ENCODE data around the gene MLH1. TPM values are rescaled to one million over a fixed set of nuclear protein-coding genes. Genes with fewer than 3 reads are reported as not detected.

The MLH1 gene
- total RNA-seq (10 to 100 TPM; 18.9 to 23.8 TPM), total RNA-seq (35.3 to 162 (median 50.7) reads per million in 172 experiments)
- polyA plus RNA-seq (2013, experiment 1 of 2): 20.1 TPM
- polyA plus RNA-seq (2013, experiment 2 of 2): 29.0 TPM

DNA sequence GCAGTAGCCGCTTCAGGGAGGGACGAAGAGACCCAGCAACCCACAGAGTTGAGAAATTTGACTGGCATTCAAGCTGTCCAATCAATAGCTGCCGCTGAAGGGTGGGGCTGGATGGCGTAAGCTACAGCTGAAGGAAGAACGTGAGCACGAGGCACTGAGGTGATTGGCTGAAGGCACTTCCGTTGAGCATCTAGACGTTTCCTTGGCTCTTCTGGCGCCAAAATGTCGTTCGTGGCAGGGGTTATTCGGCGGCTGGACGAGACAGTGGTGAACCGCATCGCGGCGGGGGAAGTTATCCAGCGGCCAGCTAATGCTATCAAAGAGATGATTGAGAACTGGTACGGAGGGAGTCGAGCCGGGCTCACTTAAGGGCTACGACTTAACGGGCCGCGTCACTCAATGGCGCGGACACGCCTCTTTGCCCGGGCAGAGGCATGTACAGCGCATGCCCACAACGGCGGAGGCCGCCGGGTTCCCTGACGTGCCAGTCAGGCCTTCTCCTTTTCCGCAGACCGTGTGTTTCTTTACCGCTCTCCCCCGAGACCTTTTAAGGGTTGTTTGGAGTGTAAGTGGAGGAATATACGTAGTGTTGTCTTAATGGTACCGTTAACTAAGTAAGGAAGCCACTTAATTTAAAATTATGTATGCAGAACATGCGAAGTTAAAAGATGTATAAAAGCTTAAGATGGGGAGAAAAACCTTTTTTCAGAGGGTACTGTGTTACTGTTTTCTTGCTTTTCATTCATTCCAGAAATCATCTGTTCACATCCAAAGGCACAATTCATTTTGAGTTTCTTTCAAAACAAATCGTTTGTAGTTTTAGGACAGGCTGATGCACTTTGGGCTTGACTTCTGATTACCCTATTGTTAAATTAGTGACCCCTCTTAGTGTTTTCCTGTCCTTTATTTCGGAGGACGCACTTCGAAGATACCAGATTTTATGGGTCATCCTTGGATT is at the start of gene MLH1:
MLH1 (plus strand) TSS at position 193 of the 958 bp plus-strand sequence; CDS start at position 223, 30 bp downstream.
- peak in 13 of 14 experiments; percentile 91 to 100 (median 97) for DNase-seq
- peak within 1 kb of the TSS; percentile 98 to 99 for H3K27ac ChIP-seq (ENCODE audit: low read depth in 1 of 2, low read length in 2 of 2)
- no peak within 1 kb of the TSS for H3K4me3 Mint-ChIP-seq
- ChIA-PET CTCF (interaction anchor here (0.8 to 4.5 kb wide), 6 partner anchors 24 to 125 kb away, joined by 3 to 20 read pairs (median 5); no protein-coding TSS in a partner anchor), POLR2A (interaction anchor here (0.6 to 4.0 kb wide), 32 partner anchors 8 to 1528 kb away, joined by 3 to 67 read pairs (median 4); partner anchors contain the start of genes DLEC1, OXSR1 and TRANK1)
- peaks cover 34% of the 10 kb centered on the region for H3K4me1 ChIP-seq (ENCODE audit: insufficient read depth, low read length)
- peaks cover 31% of the 10 kb centered on the region for H3K36me3 ChIP-seq (ENCODE audit: insufficient read depth, low read length)
- TF ChIP-seq, protein P1, sequence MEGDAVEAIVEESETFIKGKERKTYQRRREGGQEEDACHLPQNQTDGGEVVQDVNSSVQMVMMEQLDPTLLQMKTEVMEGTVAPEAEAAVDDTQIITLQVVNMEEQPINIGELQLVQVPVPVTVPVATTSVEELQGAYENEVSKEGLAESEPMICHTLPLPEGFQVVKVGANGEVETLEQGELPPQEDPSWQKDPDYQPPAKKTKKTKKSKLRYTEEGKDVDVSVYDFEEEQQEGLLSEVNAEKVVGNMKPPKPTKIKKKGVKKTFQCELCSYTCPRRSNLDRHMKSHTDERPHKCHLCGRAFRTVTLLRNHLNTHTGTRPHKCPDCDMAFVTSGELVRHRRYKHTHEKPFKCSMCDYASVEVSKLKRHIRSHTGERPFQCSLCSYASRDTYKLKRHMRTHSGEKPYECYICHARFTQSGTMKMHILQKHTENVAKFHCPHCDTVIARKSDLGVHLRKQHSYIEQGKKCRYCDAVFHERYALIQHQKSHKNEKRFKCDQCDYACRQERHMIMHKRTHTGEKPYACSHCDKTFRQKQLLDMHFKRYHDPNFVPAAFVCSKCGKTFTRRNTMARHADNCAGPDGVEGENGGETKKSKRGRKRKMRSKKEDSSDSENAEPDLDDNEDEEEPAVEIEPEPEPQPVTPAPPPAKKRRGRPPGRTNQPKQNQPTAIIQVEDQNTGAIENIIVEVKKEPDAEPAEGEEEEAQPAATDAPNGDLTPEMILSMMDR (IDR thresholded peaks at IDR 0.05): no peak
- H3K9me3 Mint-ChIP-seq: no peaks in the 10 kb centered on the region
- H3K27me3 ChIP-seq (ENCODE audit: control insufficient read depth in 1 of 2, insufficient read depth in 2 of 2, low read length in 2 of 2): no peaks in the 10 kb centered on the region
- peak within 1 kb of the TSS; percentile 71 for H3K4me3 ChIP-seq (ENCODE audit: low read length)
- H3K27ac Mint-ChIP-seq: no peak within 1 kb of the TSS
- no peaks in the 10 kb centered on the region for H3K27me3 Mint-ChIP-seq
- peaks cover 34% of the 10 kb centered on the region for H3K4me1 Mint-ChIP-seq (ENCODE audit: low read depth)
- H3K36me3 Mint-ChIP-seq (ENCODE audit: low read depth): peaks cover 45% of the 10 kb centered on the region
- H3K9me3 ChIP-seq (ENCODE audit: control insufficient read depth in 1 of 2, insufficient read depth in 1 of 2, low read length in 2 of 2): no peaks in the 10 kb centered on the region
- peak; percentile 82 for ATAC-seq (ENCODE audit: poor library complexity)
- intact Hi-C loops (cut with DNase I, micrococcal nuclease): loop anchor here (2.0 to 10.0 kb wide), 3 partner anchors 81 to 1141 kb away; partner anchors contain the start of genes ACAA1 (in 1 of the 2) and MYD88 (in 1 of the 2)

- intact Hi-C loops (cut with DNase I, micrococcal nuclease): loop anchor here in 1 of 2 experiments (5.0 kb wide), 1 partner anchor 36 kb away; no protein-coding TSS in a partner anchor
- H3K27ac ChIP-seq (ENCODE audit: low read depth in 1 of 2, low read length in 2 of 2): no peak overlapping the region
- no peak for ATAC-seq (ENCODE audit: poor library complexity)
- Mint-ChIP-seq H3K36me3 (ENCODE audit: low read depth) (no peaks in the 10 kb centered on the region), H3K9me3 (peaks cover 3% of the 10 kb centered on the region), H3K4me3 (peak overlapping the region; percentile 89), H3K27ac (peak overlapping the region; percentile 73), H3K27me3 (no peaks in the 10 kb centered on the region), H3K4me1 (ENCODE audit: low read depth) (peaks cover 21% of the 10 kb centered on the region)
- POLR2A ChIA-PET: interaction anchor here (0.6 to 3.3 kb wide), 8 partner anchors 11 to 1576 kb away, joined by 3 to 67 read pairs (median 10); partner anchors contain the start of genes EPM2AIP1 and MLH1
- TF ChIP-seq, protein P1 (IDR thresholded peaks at IDR 0.05): no peak
- peaks cover 22% of the 10 kb centered on the region for H3K4me1 ChIP-seq (ENCODE audit: insufficient read depth, low read length)
- no peaks in the 10 kb centered on the region for H3K36me3 ChIP-seq (ENCODE audit: insufficient read depth, low read length)
- DNase-seq: no peak
- H3K4me3 ChIP-seq (ENCODE audit: low read length): peak overlapping the region; percentile 79
- CTCF ChIA-PET: interaction anchor here (0.8 to 3.5 kb wide), 4 partner anchors 15 to 75 kb away, joined by 3 to 19 read pairs (median 7); partner anchors contain the start of genes EPM2AIP1 and MLH1
- H3K27me3 ChIP-seq (ENCODE audit: control insufficient read depth in 1 of 2, insufficient read depth in 2 of 2, low read length in 2 of 2): no peaks in the 10 kb centered on the region
- H3K9me3 ChIP-seq (ENCODE audit: control insufficient read depth in 1 of 2, insufficient read depth in 1 of 2, low read length in 2 of 2): peaks cover 0 to 11% of the 10 kb centered on the region in 2 experiments
These were observed 49.7 kb upstream of the MLH1 start for GRCh38 chr3:36943601-36944000.

Data from CD4-positive, alpha-beta T cell (primary cell).